Activated CD8-positive, alpha-beta T cell treated with anti-CD3 and anti-CD28 coated beads, Interleukin-2, amount 10 ng/mL, durations not matched to agents 7 days and 5 days (primary cell): ENCODE data around the gene FOXC2. TPM values are rescaled to one million over a fixed set of nuclear protein-coding genes. Genes with fewer than 3 reads are reported as not detected.

Experiments
- ATAC-seq: fragments of 150-1000 bp; cut with Tn5 transposase; one replicate; pipeline ENCODE4 v1.10.0; 2021; ENCODE audit warnings: moderate library complexity
- CTCF ChIA-PET: fragments of 350-600 bp; sonication (Branson Sonifier 250); formaldehyde crosslinking; loops from one replicate; lab custom pipeline; 2021; ENCODE audit warnings: antibody characterized with exemption; lab: Charles Lee
- POLR2A ChIA-PET: fragments of 350-600 bp; sonication (Branson Sonifier 250); formaldehyde crosslinking; loops from one replicate; lab custom pipeline; 2021; ENCODE audit warnings: antibody characterized with exemption; lab: Charles Lee
- DNase-seq: peaks from one replicate; pipeline ENCODE4 v3.0.0-alpha.2; 2020
- H3K27ac Mint-ChIP-seq: one replicate; pipeline ENCODE4 v1.8.0; 2021; ENCODE audit warnings: mild to moderate bottlenecking, mixed read lengths
- H3K27me3 Mint-ChIP-seq: one replicate; pipeline ENCODE4 v1.8.0; 2021; ENCODE audit warnings: low read depth, mixed read lengths
- H3K36me3 Mint-ChIP-seq: one replicate; pipeline ENCODE4 v1.8.0; 2021; ENCODE audit warnings: low read depth, mixed read lengths
- H3K4me1 Mint-ChIP-seq: one replicate; pipeline ENCODE4 v1.8.0; 2021; ENCODE audit warnings: low read depth, mixed read lengths
- H3K4me3 Mint-ChIP-seq: one replicate; pipeline ENCODE4 v1.8.0; 2021; ENCODE audit warnings: mild to moderate bottlenecking, mixed read lengths
- H3K9me3 Mint-ChIP-seq: one replicate; pipeline ENCODE4 v1.8.0; 2022; ENCODE audit warnings: mixed read lengths; ENCODE audit not compliant: insufficient read depth
- total RNA-seq, 2 experiments: library from RNA; stranded (reverse); gene quantifications; one replicate each; pipeline ENCODE4 v1.2.3, GENCODE V29; 2021

Gene FOXC2
- total RNA-seq, 2 experiments from 2014 or later: not detected

GRCh38 chr16:86577314-86577971 is 10.8 kb downstream of the FOXC2 start:
- no peak overlapping the region for H3K4me3 Mint-ChIP-seq
- ATAC-seq (no peak), DNase-seq (no peak)
- H3K27ac Mint-ChIP-seq: no peak overlapping the region
- ChIA-PET POLR2A (no interaction called here), CTCF (interaction anchor here (1.5 kb wide), 1 partner anchor 485 kb away, joined by 4 read pairs; no protein-coding TSS in a partner anchor)
- peaks cover 7% of the 10 kb centered on the region for H3K4me1 Mint-ChIP-seq
- H3K36me3 Mint-ChIP-seq: no peaks in the 10 kb centered on the region
- peaks cover 57% of the 10 kb centered on the region for H3K27me3 Mint-ChIP-seq
- H3K9me3 Mint-ChIP-seq: no peaks in the 10 kb centered on the region

DNA sequence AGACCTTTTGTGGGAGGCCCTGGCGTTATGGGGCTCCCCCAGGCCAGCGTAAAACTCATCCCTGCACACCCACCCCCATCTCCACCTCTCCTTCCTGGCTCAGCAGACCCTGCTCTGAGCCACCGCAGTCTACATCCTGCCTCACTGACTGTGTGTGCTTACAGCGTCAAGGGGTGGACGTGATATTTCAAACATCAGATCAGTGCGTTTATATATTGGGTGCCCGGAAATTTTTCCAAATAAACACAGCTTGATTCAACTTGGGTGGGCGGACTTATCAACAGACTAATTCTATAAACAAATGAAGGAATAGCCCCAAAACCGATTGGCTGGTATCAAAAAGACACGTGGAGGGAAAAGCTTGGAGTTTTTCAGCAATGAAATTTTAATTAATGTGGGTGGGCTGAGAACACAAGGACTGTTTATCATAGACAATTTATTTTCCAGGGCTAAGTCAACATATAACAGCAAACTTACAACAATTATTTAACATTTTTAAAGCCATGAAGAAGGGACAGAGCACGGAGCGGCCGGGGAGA is 11.5 kb downstream of the FOXC2 start, which contains the start of gene FOXL1:
Gene FOXL1, plus strand, starts transcription at position 489 of the 539 bp plus-strand sequence. CDS start 175 bp downstream, outside the sequence.
- ATAC-seq (no peak), DNase-seq (no peak)
- POLR2A ChIA-PET: no interaction called here
- Mint-ChIP-seq H3K4me3 (no peak within 1 kb of the TSS), H3K27me3 (peaks cover 60% of the 10 kb centered on the region), H3K36me3 (no peaks in the 10 kb centered on the region), H3K9me3 (no peaks in the 10 kb centered on the region), H3K27ac (no peak within 1 kb of the TSS), H3K4me1 (peaks cover 7% of the 10 kb centered on the region)
- CTCF ChIA-PET: interaction anchor here (1.5 kb wide), 1 partner anchor 484 kb away, joined by 4 read pairs; no protein-coding TSS in a partner anchor

GRCh38 chr16:86578611-86579267 is 12.1 kb downstream of the FOXC2 start:
- peaks cover 7% of the 10 kb centered on the region for H3K4me1 Mint-ChIP-seq
- ATAC-seq (no peak), DNase-seq (no peak)
- no peaks in the 10 kb centered on the region for H3K36me3 Mint-ChIP-seq
- H3K27ac Mint-ChIP-seq: no peak overlapping the region
- ChIA-PET POLR2A (no interaction called here), CTCF (interaction anchor here (1.5 kb wide), 1 partner anchor 484 kb away, joined by 4 read pairs; no protein-coding TSS in a partner anchor)
- no peak overlapping the region for H3K4me3 Mint-ChIP-seq
- H3K9me3 Mint-ChIP-seq: no peaks in the 10 kb centered on the region
- peaks cover 59% of the 10 kb centered on the region for H3K27me3 Mint-ChIP-seq

DNA sequence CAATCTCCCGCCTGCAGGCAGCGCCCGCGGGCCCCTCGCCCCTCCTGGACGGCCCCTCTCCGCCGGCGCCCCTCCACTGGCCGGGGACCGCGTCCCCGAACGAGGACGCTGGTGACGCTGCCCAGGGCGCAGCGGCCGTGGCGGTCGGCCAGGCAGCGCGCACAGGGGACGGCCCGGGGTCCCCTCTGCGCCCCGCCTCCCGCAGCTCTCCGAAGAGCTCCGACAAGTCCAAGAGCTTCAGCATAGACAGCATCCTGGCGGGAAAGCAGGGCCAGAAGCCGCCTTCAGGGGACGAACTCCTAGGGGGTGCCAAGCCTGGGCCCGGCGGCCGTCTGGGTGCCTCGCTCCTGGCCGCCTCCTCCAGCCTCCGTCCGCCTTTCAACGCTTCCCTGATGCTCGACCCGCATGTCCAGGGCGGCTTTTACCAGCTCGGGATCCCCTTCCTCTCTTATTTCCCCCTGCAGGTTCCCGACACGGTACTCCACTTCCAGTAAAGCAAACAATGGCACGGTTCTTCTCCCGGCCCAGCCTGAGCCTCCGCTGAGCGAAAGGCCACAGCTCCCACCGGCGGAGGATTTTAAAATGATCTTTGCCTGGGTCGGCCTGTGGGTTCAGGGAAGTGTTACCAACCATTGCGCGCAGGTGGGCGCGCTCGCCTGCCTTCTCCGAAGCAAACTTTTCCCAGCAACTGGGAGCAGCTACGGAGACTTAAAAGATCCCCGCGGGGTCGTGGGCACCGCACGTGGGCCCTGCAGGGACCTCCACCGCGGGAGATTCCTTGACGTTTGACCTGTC is 12.8 kb downstream of the FOXC2 start:
- ChIA-PET POLR2A (no interaction called here), CTCF (no interaction called here)
- no peak overlapping the region for H3K4me3 Mint-ChIP-seq
- no peaks in the 10 kb centered on the region for H3K36me3 Mint-ChIP-seq
- no peaks in the 10 kb centered on the region for H3K9me3 Mint-ChIP-seq
- ATAC-seq (no peak), DNase-seq (no peak)
- no peak overlapping the region for H3K27ac Mint-ChIP-seq
- H3K4me1 Mint-ChIP-seq: peaks cover 7% of the 10 kb centered on the region
- H3K27me3 Mint-ChIP-seq: peaks cover 54% of the 10 kb centered on the region

DNA sequence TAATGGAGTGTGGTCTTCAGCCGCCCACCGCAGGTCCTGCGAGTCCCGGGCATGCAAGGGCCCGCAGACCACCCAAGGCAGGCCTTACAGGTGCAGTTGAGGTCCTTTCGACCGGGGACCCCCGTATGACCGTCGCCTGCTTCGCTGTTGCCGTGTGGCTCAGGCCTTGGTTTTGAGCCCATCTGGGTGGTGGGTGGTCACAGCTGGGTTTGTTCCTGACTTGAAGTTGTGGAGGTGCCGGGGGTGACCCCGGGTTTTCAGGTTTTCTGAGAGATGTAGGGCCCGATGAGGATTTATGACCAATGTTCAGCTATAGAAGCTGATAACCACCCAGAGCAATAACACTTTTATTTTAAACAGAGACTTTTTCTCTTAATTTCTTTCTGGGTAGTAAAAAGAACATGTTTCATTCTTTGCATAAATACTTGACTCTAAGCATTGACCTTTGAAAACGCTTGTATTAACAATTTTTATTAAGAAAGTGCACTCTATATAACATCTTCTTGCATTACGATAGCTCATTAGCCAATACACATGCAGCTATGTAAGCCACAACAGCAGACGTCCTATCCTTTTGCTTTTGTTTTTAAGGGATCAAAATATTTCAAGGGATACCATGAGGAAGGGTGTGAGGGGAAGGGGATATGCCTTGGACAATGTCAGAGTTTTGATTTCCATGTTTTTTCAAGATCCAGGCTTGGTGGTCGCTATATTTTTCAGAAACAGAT is 13.6 kb downstream of the FOXC2 start:
- no peaks in the 10 kb centered on the region for H3K36me3 Mint-ChIP-seq
- H3K4me3 Mint-ChIP-seq: no peak overlapping the region
- DNase-seq: no peak

DNA sequence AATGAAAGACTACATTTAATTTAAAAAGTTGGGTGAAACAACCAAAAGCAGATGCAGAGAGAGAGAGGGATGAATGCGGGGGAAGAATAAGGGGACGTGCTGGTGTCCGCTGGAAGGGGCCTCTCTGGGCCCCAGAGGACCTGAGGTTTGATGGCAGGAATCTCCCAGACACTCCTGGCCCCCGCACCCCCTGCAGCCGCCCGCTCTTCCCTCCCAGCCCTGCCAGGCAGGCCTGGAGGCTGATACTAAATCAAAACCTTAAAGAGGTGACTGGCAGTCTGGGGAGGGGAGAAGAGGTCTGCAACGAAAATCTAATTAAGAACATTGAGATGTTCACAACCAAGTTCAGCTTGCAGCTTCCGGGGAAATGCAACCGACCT is 14.2 kb downstream of the FOXC2 start:
- DNase-seq (no peak), ATAC-seq (no peak)
- no peak overlapping the region for H3K27ac Mint-ChIP-seq
- peaks cover 46% of the 10 kb centered on the region for H3K27me3 Mint-ChIP-seq
- POLR2A ChIA-PET: no interaction called here
- peaks cover 7% of the 10 kb centered on the region for H3K4me1 Mint-ChIP-seq
- H3K9me3 Mint-ChIP-seq: no peaks in the 10 kb centered on the region
- CTCF ChIA-PET: no interaction called here
- H3K36me3 Mint-ChIP-seq: no peaks in the 10 kb centered on the region
- H3K4me3 Mint-ChIP-seq: no peak overlapping the region

More for the DNA sequence above, 13.6 kb downstream of the FOXC2 start:
- Mint-ChIP-seq H3K27me3 (peaks cover 48% of the 10 kb centered on the region), H3K9me3 (no peaks in the 10 kb centered on the region), H3K27ac (no peak overlapping the region), H3K4me1 (peaks cover 7% of the 10 kb centered on the region)
- no peak for ATAC-seq
- CTCF ChIA-PET: no interaction called here
- POLR2A ChIA-PET: no interaction called here

GRCh38 chr16:86581458-86581857 is 14.8 kb downstream of the FOXC2 start:
- ATAC-seq (no peak), DNase-seq (no peak)
- H3K4me3 Mint-ChIP-seq: no peak overlapping the region
- no peak overlapping the region for H3K27ac Mint-ChIP-seq
- ChIA-PET CTCF (no interaction called here), POLR2A (no interaction called here)
- no peaks in the 10 kb centered on the region for H3K36me3 Mint-ChIP-seq
- peaks cover under 1% of the 10 kb centered on the region for H3K4me1 Mint-ChIP-seq
- no peaks in the 10 kb centered on the region for H3K9me3 Mint-ChIP-seq
- H3K27me3 Mint-ChIP-seq: peaks cover 42% of the 10 kb centered on the region

DNA sequence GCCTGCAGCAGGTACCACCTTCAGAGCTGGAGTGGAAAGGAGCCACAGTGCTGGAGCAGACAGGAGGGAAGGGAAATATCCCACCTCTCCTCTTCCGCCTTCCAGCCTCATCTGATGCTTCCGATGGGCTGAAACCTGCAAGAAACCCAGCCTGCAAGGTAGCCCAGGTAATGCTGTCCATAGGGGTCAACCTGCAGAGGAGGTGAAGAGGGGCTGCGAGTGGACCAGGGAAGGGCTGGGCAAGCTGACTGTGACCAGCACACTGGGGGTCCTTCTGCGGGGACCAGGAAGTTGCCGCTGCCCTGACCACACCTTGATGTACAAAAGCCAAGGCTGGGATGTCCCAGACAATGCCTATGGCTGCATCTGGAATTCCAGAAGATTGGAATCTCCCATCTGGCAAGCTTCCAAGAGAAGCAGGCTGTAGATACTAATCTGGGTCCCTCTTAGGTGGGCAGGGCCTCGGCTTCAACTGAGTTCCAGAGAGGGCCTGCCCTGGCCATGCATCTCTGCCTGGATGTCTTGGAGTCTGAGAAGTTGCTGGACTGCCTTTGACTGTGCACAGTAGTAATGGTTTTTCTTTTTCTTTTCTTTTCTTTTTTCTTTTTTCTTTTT is 17.5 kb downstream of the FOXC2 start:
- no peak for ATAC-seq
- Mint-ChIP-seq H3K27me3 (peaks cover 21% of the 10 kb centered on the region), H3K4me1 (no peaks in the 10 kb centered on the region), H3K27ac (no peak overlapping the region), H3K36me3 (no peaks in the 10 kb centered on the region), H3K9me3 (no peaks in the 10 kb centered on the region), H3K4me3 (no peak overlapping the region)
- DNase-seq: no peak
- POLR2A ChIA-PET: no interaction called here
- CTCF ChIA-PET: no interaction called here

- Mint-ChIP-seq H3K9me3 (no peaks in the 10 kb centered on the region), H3K4me3 (no peak overlapping the region), H3K36me3 (no peaks in the 10 kb centered on the region), H3K4me1 (no peaks in the 10 kb centered on the region), H3K27ac (no peak overlapping the region), H3K27me3 (peaks cover 15% of the 10 kb centered on the region)
- DNase-seq (no peak), ATAC-seq (no peak)
- ChIA-PET CTCF (no interaction called here), POLR2A (no interaction called here)
Measured at GRCh38 chr16:86584726-86585721, 18.4 kb downstream of the FOXC2 start.

DNA sequence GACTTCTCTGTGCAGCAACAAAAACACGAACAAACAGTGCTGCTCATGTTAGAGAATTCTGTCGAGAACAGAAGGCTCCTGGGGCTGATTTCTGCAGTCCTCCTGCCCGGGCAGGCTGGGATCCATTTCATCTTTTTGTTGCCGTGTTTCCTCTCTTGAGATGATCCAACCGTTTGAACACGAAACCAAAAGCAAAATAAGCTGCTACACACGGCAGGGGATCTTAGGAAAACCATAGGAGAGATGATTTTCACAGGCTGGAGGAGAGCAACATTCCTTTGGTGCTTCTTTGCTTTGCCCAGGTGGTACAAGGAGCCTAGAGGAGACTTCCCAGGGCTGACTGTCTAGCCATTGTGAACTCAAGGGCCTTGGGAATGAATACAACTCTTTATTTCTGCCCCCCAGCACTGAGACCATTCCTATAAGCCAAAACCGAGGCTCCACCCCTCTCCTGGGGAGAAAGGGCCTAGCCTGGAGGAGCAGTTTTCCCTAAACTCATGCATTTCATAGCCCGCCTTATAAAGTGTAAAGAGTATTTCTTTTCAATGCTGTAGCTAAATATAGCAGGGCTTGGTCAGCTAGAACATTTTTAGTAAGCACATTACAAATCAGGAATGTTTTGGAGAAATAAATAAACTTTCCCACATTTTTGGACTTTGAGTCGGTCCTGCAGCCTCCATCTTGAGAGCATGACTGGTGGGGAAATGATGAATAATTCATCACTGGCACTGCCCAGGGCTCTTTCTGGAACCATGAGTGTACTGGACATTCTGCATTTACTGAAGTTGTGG is 19.4 kb downstream of the FOXC2 start:
- H3K27ac Mint-ChIP-seq: no peak overlapping the region
- no peak overlapping the region for H3K4me3 Mint-ChIP-seq
- POLR2A ChIA-PET: no interaction called here
- ATAC-seq (no peak), DNase-seq (no peak)
- H3K9me3 Mint-ChIP-seq: no peaks in the 10 kb centered on the region
- CTCF ChIA-PET: no interaction called here
- H3K27me3 Mint-ChIP-seq: peaks cover 8% of the 10 kb centered on the region
- no peaks in the 10 kb centered on the region for H3K4me1 Mint-ChIP-seq
- no peaks in the 10 kb centered on the region for H3K36me3 Mint-ChIP-seq
